Keratinocyte (primary cell): ENCODE measurements around the gene KCNAB2. TPM values are rescaled to one million over a fixed set of nuclear protein-coding genes. Genes with fewer than 3 reads are reported as not detected.

Experiments
- DNase-seq: peaks from one replicate; pipeline ENCODE4 v3.0.0-alpha.2; 2011; ENCODE audit warnings: low read depth, missing footprints, low spot score
- FAIRE-seq: peaks from 2 replicates; lab custom pipeline; 2011; peaks lifted over from hg19 to GRCh38; lab: Jason Lieb, UNC
- H2AFZ ChIP-seq: 2 replicates; pipeline ENCODE4 v1.6.0; 2012; ENCODE audit warnings: low read length, control low read depth, inconsistent platforms; ENCODE audit not compliant: control insufficient read depth
- H3K27ac ChIP-seq: 2 replicates; pipeline ENCODE4 v1.5.1; 2011; ENCODE audit warnings: low read length; ENCODE audit not compliant: control insufficient read depth, insufficient read depth
- H3K27me3 ChIP-seq: 3 replicates; pipeline ENCODE4 v1.6.0; 2011; ENCODE audit warnings: low read length; ENCODE audit not compliant: control insufficient read depth, insufficient read depth; ENCODE audit errors: extremely low read depth
- H3K36me3 ChIP-seq, 2 experiments: 2 replicates in 1 of 2; 3 replicates in 1 of 2; pipeline ENCODE4 v1.5.1; 2011; ENCODE audit warnings: low read length in 2 of 2, mild to moderate bottlenecking in 1 of 2; ENCODE audit not compliant: control insufficient read depth in 2 of 2, insufficient read depth in 2 of 2; ENCODE audit errors: extremely low read depth in 1 of 2
- H3K4me1 ChIP-seq: 3 replicates; pipeline ENCODE4 v1.5.1; 2011; ENCODE audit warnings: low read length; ENCODE audit not compliant: control insufficient read depth, insufficient read depth; ENCODE audit errors: extremely low read depth
- H3K4me2 ChIP-seq: 3 replicates; pipeline ENCODE4 v1.6.0; 2011; ENCODE audit warnings: low read depth, low read length; ENCODE audit not compliant: control insufficient read depth, insufficient read depth; ENCODE audit errors: extremely low read depth
- H3K4me3 ChIP-seq, 3 experiments: fragments of 200-600 bp in 1 of 3; sonication (generic) in 1 of 3; 2 replicates in 2 of 3; 3 replicates in 1 of 3; pipeline ENCODE4 v1.5.1; 2011 to 2016; ENCODE audit warnings: low read length in 3 of 3, mild to moderate bottlenecking in 3 of 3, control low read depth in 2 of 3, inconsistent platforms in 1 of 3, low read depth in 1 of 3, mixed read lengths in 1 of 3, mixed run types in 1 of 3, moderate library complexity in 1 of 3; ENCODE audit not compliant: control insufficient read depth in 2 of 3, insufficient read depth in 2 of 3; ENCODE audit errors: extremely low read depth in 1 of 3
- H3K79me2 ChIP-seq: 2 replicates; pipeline ENCODE4 v1.6.0; 2012; ENCODE audit warnings: low read length; ENCODE audit not compliant: control insufficient read depth, insufficient read depth
- H3K9ac ChIP-seq: 3 replicates; pipeline ENCODE4 v1.6.0; 2011; ENCODE audit warnings: low read length; ENCODE audit not compliant: control insufficient read depth, insufficient read depth; ENCODE audit errors: extremely low read depth
- H3K9me1 ChIP-seq: 3 replicates; pipeline ENCODE4 v1.6.0; 2011; ENCODE audit warnings: low read length; ENCODE audit not compliant: control insufficient read depth, insufficient read depth; ENCODE audit errors: extremely low read depth
- H3K9me3 ChIP-seq: 2 replicates; pipeline ENCODE4 v1.5.1; 2012; ENCODE audit warnings: low read depth, low read length; ENCODE audit not compliant: control insufficient read depth
- H4K20me1 ChIP-seq: 3 replicates; pipeline ENCODE4 v1.6.0; 2011; ENCODE audit warnings: low read length; ENCODE audit not compliant: control insufficient read depth, insufficient read depth; ENCODE audit errors: extremely low read depth
- CTCF ChIP-seq, 3 experiments: IDR thresholded peaks in 1 of 3; conservative IDR thresholded peaks in 1 of 3; optimal IDR thresholded peaks in 1 of 3; 2 replicates in 2 of 3; 3 replicates in 1 of 3; pipeline versions ENCODE3 to v1.5.1; 2011; ENCODE audit warnings: low read length in 3 of 3, mild to moderate bottlenecking in 3 of 3, moderate library complexity in 2 of 3, control low read depth in 1 of 3, inconsistent platforms in 1 of 3; ENCODE audit not compliant: insufficient read depth in 2 of 3; ENCODE audit errors: extremely low read depth in 1 of 3
- EZH2 ChIP-seq: IDR thresholded peaks from one replicate; pipeline ENCODE4 v1.6.1; 2012; ENCODE audit warnings: inconsistent platforms, mild to moderate bottlenecking, low read length, moderate library complexity
- dilution Hi-C: fragments of 300-500 bp; cut with MboI; formaldehyde crosslinking; loops from one replicate; pipeline ENCODE4 v1.7.0; 2020; ENCODE audit warnings: low sequenced_read_pairs; ENCODE audit not compliant: extremely low pct_ligation_motif_present
- polyA plus RNA-seq, 5 experiments: library from polyadenylated mRNA; depleted of rRNA in 3 of 5; stranded (reverse) in 3 of 5; stranded (forward) in 1 of 5; unstranded in 1 of 5; fragments of >200 nt; gene quantifications; 1 replicate in 1 of 5; 2 replicates in 3 of 5; 3 replicates in 1 of 5; pipeline versions ENCODE4 v1.2.1 to v1.2.3, GENCODE V29; 2011 to 2012; ENCODE audit warnings: missing spikeins in 2 of 5, low read depth in 1 of 5, low replicate concordance in 1 of 5

Gene KCNAB2
- polyA plus RNA-seq, 1 donor (not counting 4 experiments of a cell fraction or from before 2014, with no cell fraction given) = 1.8 TPM

DNA sequence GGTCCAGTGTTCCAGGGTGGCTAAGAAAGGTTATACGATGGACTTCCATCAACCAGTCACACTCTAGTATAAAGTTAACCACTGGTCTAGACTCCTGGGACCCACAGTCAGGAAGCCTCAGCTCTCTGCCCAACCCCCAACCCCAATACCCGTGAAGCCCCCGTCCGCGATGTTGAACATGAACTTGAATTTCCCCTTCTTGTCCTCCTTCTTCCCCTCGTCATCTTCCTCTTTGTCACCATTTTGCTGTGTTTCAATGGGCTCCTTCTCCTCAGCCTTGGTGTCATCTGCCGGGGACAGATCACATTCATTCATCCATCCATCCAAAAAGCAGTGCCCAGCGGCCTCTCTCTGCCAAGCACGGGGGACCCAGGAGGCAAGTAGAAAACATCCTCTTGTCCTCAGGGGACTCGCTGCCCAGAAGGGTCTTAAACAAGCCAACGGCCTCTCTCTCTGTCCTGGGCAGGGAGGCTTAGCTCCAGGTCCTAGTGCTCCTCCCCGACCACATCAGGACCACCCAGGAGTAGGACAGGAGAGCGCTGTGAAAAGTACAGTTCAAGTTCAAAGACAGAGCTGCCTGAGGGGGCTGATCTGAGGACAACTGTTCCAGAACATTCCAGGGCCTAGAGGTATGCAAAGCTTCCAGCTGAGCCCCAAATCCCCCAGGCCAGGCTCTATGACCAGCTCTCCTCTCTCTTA lies 66.5 kb downstream of the KCNAB2 start:
- dilution Hi-C loops = no loop called here
- H3K36me3 ChIP-seq = no peaks in the 10 kb centered on the region
- no peaks in the 10 kb centered on the region for H3K9me1 ChIP-seq
- no peaks in the 10 kb centered on the region for H3K4me1 ChIP-seq
- H3K9ac ChIP-seq = no peak overlapping the region
- H2AFZ ChIP-seq = no peak overlapping the region
- no peaks in the 10 kb centered on the region for H3K79me2 ChIP-seq
- DNase-seq (no peak), FAIRE-seq (no peak)
- H3K4me3 ChIP-seq = no peak overlapping the region
- no peaks in the 10 kb centered on the region for H4K20me1 ChIP-seq
- peaks cover 12% of the 10 kb centered on the region for H3K27me3 ChIP-seq
- no peak overlapping the region for H3K27ac ChIP-seq
- H3K4me2 ChIP-seq = no peak overlapping the region
- peaks cover 2% of the 10 kb centered on the region for H3K9me3 ChIP-seq
- TF ChIP-seq CTCF (optimal IDR thresholded peaks at IDR 0.05 in 1 of 3, IDR thresholded peaks at IDR 0.05 in 1 of 3, conservative IDR thresholded peaks at IDR 0.05 in 1 of 3; ENCODE audit: extremely low read depth in 1 of 3, insufficient read depth in 2 of 3, low read length in 3 of 3) = no peak
- no peak for TF ChIP-seq EZH2

GRCh38 chr1:6112690-6113005 lies 67.0 kb downstream of the KCNAB2 start:
- no peak for DNase-seq
- FAIRE-seq = no peak
- dilution Hi-C loops = no loop called here
- no peaks in the 10 kb centered on the region for H3K4me1 ChIP-seq
- no peaks in the 10 kb centered on the region for H3K36me3 ChIP-seq
- no peak overlapping the region for H3K27ac ChIP-seq
- peaks cover 12% of the 10 kb centered on the region for H3K27me3 ChIP-seq
- peaks cover 2% of the 10 kb centered on the region for H3K9me3 ChIP-seq
- no peak overlapping the region for H3K4me3 ChIP-seq
- no peak for TF ChIP-seq CTCF (optimal IDR thresholded peaks at IDR 0.05 in 1 of 3, IDR thresholded peaks at IDR 0.05 in 1 of 3, conservative IDR thresholded peaks at IDR 0.05 in 1 of 3; ENCODE audit: extremely low read depth in 1 of 3, insufficient read depth in 2 of 3, low read length in 3 of 3)
- no peak for TF ChIP-seq EZH2
- H3K4me2 ChIP-seq = no peak overlapping the region
- no peak overlapping the region for H3K9ac ChIP-seq
- no peak overlapping the region for H2AFZ ChIP-seq
- no peaks in the 10 kb centered on the region for H3K79me2 ChIP-seq
- H3K9me1 ChIP-seq = no peaks in the 10 kb centered on the region
- no peaks in the 10 kb centered on the region for H4K20me1 ChIP-seq
